CD8-positive, alpha-beta memory T cell (primary cell): ENCODE data around the gene SNTA1. TPM values are rescaled to one million over a fixed set of nuclear protein-coding genes. Genes with fewer than 3 reads are reported as not detected.

Source experiments
- CTCF ChIA-PET: fragments of 350-600 bp; sonication (Branson Sonifier 250); formaldehyde crosslinking; loops from one replicate; lab custom pipeline; 2021; ENCODE audit warnings: antibody characterized with exemption; lab: Charles Lee
- POLR2A ChIA-PET: fragments of 350-600 bp; sonication (Branson Sonifier 250); formaldehyde crosslinking; loops from one replicate; lab custom pipeline; 2021; ENCODE audit warnings: antibody characterized with exemption; lab: Charles Lee
- DNase-seq, 5 donors: peaks; one replicate each; pipeline versions ENCODE4 v3.0.0 to v3.0.0-alpha.2; 2020 to 2022; ENCODE audit warnings: mixed read lengths in 1 of 5
- H3K27ac ChIP-seq: one replicate; pipeline ENCODE4 v1.7.0; 2013; ENCODE audit warnings: low read depth, mild to moderate bottlenecking, low read length, moderate library complexity
- H3K27me3 ChIP-seq: 2 replicates; pipeline ENCODE4 v1.7.0; 2013; ENCODE audit warnings: low read length, mild to moderate bottlenecking; ENCODE audit not compliant: insufficient read depth, poor library complexity, severe bottlenecking
- H3K36me3 ChIP-seq: 2 replicates; pipeline ENCODE4 v1.7.0; 2013; ENCODE audit warnings: mild to moderate bottlenecking, low read length, moderate library complexity; ENCODE audit not compliant: insufficient read depth
- H3K4me1 ChIP-seq: 2 replicates; pipeline ENCODE4 v1.7.0; 2013; ENCODE audit warnings: mild to moderate bottlenecking, low read length, moderate library complexity; ENCODE audit not compliant: insufficient read depth
- H3K4me3 ChIP-seq: 2 replicates; pipeline ENCODE4 v1.7.0; 2013; ENCODE audit warnings: mild to moderate bottlenecking, low read length
- H3K9me3 ChIP-seq: 2 replicates; pipeline ENCODE4 v1.7.0; 2013; ENCODE audit warnings: mild to moderate bottlenecking, low read length
- H3K27ac Mint-ChIP-seq, 8 donors: one replicate each; pipeline ENCODE4 v1.8.0; 2020 to 2021; ENCODE audit warnings: mixed read lengths in 8 of 8, mild to moderate bottlenecking in 6 of 8, inconsistent platforms in 3 of 8, moderate library complexity in 3 of 8
- H3K27me3 Mint-ChIP-seq, 2 donors: one replicate each; pipeline ENCODE4 v1.8.0; 2020 to 2021; ENCODE audit warnings: mixed read lengths in 2 of 2, mild to moderate bottlenecking in 1 of 2, moderate library complexity in 1 of 2
- H3K36me3 Mint-ChIP-seq, 3 donors: one replicate each; pipeline ENCODE4 v1.8.0; 2020 to 2021; ENCODE audit warnings: mixed read lengths in 3 of 3, inconsistent platforms in 1 of 3, mild to moderate bottlenecking in 1 of 3
- H3K4me1 Mint-ChIP-seq, 3 donors: one replicate each; pipeline ENCODE4 v1.8.0; 2020 to 2021; ENCODE audit warnings: mixed read lengths in 3 of 3, inconsistent platforms in 1 of 3, mild to moderate bottlenecking in 1 of 3
- H3K4me3 Mint-ChIP-seq, 7 donors: one replicate each; pipeline ENCODE4 v1.8.0; 2020 to 2021; ENCODE audit warnings: mixed read lengths in 7 of 7, mild to moderate bottlenecking in 6 of 7, moderate library complexity in 4 of 7, inconsistent platforms in 2 of 7
- H3K9me3 Mint-ChIP-seq, 5 donors: one replicate each; pipeline ENCODE4 v1.8.0; 2020 to 2022; ENCODE audit warnings: mixed read lengths in 5 of 5, mild to moderate bottlenecking in 3 of 5, moderate library complexity in 2 of 5, inconsistent platforms in 1 of 5
- polyA plus RNA-seq: library from polyadenylated mRNA; unstranded; fragments of 300-500 nt; fragmentation: Illumina TruSeq; gene quantifications from one replicate; pipeline ENCODE4 v1.2.3, GENCODE V29; 2021
- total RNA-seq, 2 experiments: library from RNA; stranded (reverse); gene quantifications; one replicate each; pipeline ENCODE4 v1.2.3, GENCODE V29; 2021

SNTA1 gene
- total and polyA plus RNA-seq, 3 experiments from 2014 or later = 4.6 to 11.8 (median 5.6) TPM

DNA sequence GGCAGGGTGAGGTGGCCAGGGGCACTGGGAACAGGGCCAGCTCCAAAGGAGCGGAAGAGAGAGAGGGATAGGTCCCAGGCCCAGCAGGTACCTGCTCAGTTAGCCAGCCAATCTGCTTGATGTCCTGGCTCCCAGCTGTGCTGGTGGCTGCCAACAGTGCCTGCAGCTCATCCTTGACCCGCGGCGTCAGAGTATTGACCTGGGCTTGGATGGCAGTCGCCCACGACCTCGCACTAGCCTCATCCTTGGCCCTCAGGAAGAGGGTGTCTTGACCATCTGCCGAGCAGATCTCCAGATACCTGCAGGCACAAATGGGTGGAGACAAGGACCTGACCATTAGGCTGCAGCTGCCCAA, 31.1 kb downstream of the SNTA1 start:
- Mint-ChIP-seq H3K4me1 (peaks cover 0 to 9% (median 0%) of the 10 kb centered on the region in 3 donors), H3K4me3 (no peak overlapping the region), H3K27ac (peak overlapping the region in 1 of 8 donors; percentile 33), H3K27me3 (no peaks in the 10 kb centered on the region), H3K9me3 (no peaks in the 10 kb centered on the region), H3K36me3 (peaks cover 0 to 48% (median 4%) of the 10 kb centered on the region in 3 donors)
- H3K27me3 ChIP-seq = no peaks in the 10 kb centered on the region
- no peak for DNase-seq
- no peak overlapping the region for H3K27ac ChIP-seq
- H3K4me1 ChIP-seq = no peaks in the 10 kb centered on the region
- ChIA-PET POLR2A (no interaction called here), CTCF (no interaction called here)
- no peak overlapping the region for H3K4me3 ChIP-seq
- H3K36me3 ChIP-seq = peaks cover under 1% of the 10 kb centered on the region
- no peaks in the 10 kb centered on the region for H3K9me3 ChIP-seq

DNA sequence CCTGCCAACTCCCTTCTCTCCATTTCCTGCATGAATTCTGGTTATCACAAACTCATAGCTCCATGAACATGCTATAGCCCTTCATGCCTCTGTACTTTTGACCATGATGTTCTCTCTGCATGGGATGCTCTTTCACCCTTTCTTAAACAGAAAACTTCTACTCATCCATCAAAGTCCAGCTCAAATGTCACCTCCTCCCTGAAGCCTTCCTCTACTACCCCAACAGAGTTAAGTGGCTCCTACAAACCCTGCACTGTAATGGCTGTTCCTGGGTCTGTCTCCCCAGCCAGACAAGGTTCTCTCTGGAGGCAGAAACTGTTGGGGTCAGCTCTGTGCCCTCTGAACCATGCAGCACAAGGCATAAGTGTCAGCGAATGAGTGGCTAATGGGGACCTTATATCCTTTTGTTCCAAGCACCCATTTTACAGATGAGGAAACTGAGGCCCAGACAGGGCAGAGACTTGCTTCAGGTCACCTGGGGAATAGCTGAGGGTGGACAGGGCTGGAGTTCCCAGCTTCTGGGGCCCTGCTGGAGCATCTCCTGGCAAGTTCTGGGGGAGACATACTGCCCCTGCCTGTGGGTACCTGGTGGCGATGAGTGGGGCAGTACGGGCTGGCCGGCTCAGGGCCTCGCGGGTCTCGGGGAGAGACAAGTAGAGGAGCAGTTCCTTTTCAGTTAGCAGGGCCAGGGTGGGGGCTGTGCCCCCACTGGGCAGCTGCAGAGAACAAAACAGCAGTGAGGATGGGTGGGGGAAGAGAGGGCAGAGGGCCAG, 31.7 kb downstream of the SNTA1 start:
- H3K4me3 ChIP-seq = no peak overlapping the region
- Mint-ChIP-seq H3K4me3 (no peak overlapping the region), H3K36me3 (peaks cover 0 to 51% (median 9%) of the 10 kb centered on the region in 3 donors), H3K4me1 (peaks cover 0 to 12% (median 0%) of the 10 kb centered on the region in 3 donors), H3K27me3 (no peaks in the 10 kb centered on the region), H3K9me3 (no peaks in the 10 kb centered on the region), H3K27ac (peak overlapping the region in 3 of 8 donors; percentile 17 to 89 (median 51))
- no peaks in the 10 kb centered on the region for H3K4me1 ChIP-seq
- CTCF ChIA-PET = no interaction called here
- H3K27me3 ChIP-seq = no peaks in the 10 kb centered on the region
- POLR2A ChIA-PET = no interaction called here
- H3K9me3 ChIP-seq = no peaks in the 10 kb centered on the region
- DNase-seq = no peak
- H3K36me3 ChIP-seq = peaks cover 4% of the 10 kb centered on the region
- H3K27ac ChIP-seq = no peak overlapping the region

DNA sequence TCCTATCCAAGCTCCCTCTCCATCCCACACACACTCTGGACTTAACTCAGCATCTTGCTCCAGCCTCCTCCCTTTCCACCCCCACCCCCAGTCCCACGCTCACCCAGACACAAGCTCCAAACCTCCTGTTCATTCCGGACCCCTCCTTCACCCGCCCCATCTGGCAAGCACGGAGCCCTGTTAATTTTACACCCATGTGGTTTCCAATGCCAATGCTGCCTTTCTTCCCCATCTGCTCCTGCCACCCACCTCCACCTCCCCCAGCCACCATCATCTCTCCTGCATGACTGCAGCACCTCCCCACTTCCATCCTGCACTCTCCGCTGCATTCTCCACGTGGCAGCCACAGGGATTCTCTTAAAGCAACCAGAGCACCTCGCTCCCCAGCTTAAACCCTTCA, 32.3 kb downstream of the SNTA1 start:
- Histone ChIP-seq H3K27me3 (no peaks in the 10 kb centered on the region), H3K27ac (no peak overlapping the region), H3K4me3 (no peak overlapping the region), H3K36me3 (peaks cover 4% of the 10 kb centered on the region), H3K4me1 (no peaks in the 10 kb centered on the region), H3K9me3 (no peaks in the 10 kb centered on the region)
- ChIA-PET POLR2A (no interaction called here), CTCF (no interaction called here)
- Mint-ChIP-seq H3K36me3 (peaks cover 0 to 52% (median 9%) of the 10 kb centered on the region in 3 donors), H3K27ac (peak overlapping the region in 4 of 8 donors; percentile 17 to 51 (median 20)), H3K4me3 (no peak overlapping the region), H3K4me1 (peaks cover 0 to 12% (median 0%) of the 10 kb centered on the region in 3 donors), H3K9me3 (no peaks in the 10 kb centered on the region), H3K27me3 (no peaks in the 10 kb centered on the region)
- DNase-seq = no peak

DNA sequence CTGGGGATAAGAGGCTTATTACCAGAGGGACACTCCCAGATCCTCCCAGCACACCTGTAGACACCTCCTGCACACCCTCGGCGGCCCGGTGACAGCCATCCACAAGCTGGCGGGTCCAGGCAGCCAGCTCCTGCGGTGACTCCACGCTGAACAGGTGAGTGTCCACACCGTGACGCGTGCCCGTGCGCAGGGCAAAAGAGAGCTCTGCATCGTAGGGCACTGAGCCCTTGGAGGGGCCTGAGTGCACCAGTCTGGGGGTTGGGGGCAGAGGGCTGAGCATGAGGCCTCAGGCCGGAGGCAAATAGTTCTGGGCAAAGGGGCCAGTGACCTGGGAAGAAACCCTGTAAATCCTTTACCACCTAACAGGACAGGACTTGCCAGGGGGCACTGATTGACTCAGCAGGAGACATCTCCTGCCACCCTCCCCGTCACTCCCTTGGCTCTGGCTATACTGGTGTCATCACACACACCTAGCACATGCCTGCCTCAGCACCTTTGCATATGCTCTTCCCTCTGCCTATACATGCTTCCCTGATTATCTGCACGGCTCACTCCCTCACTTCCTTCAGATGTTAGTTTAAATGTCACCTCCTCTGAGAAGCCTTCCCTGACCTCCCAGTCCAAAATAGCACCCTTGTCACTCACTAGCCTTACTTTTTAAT, 33.4 kb downstream of the SNTA1 start:
- H3K9me3 Mint-ChIP-seq = no peaks in the 10 kb centered on the region
- DNase-seq = no peak
- H3K36me3 Mint-ChIP-seq = peaks cover 0 to 56% (median 9%) of the 10 kb centered on the region in 3 donors
- H3K4me1 Mint-ChIP-seq = peaks cover 0 to 12% (median 0%) of the 10 kb centered on the region in 3 donors
- Histone ChIP-seq H3K4me3 (no peak overlapping the region), H3K4me1 (no peaks in the 10 kb centered on the region), H3K27me3 (no peaks in the 10 kb centered on the region), H3K27ac (no peak overlapping the region), H3K36me3 (peaks cover 4% of the 10 kb centered on the region), H3K9me3 (no peaks in the 10 kb centered on the region)
- H3K27me3 Mint-ChIP-seq = no peaks in the 10 kb centered on the region
- ChIA-PET CTCF (no interaction called here), POLR2A (no interaction called here)
- peak overlapping the region in 4 of 8 donors; percentile 21 to 62 (median 24) for H3K27ac Mint-ChIP-seq
- H3K4me3 Mint-ChIP-seq = peak overlapping the region in 1 of 7 donors; percentile 30

DNA sequence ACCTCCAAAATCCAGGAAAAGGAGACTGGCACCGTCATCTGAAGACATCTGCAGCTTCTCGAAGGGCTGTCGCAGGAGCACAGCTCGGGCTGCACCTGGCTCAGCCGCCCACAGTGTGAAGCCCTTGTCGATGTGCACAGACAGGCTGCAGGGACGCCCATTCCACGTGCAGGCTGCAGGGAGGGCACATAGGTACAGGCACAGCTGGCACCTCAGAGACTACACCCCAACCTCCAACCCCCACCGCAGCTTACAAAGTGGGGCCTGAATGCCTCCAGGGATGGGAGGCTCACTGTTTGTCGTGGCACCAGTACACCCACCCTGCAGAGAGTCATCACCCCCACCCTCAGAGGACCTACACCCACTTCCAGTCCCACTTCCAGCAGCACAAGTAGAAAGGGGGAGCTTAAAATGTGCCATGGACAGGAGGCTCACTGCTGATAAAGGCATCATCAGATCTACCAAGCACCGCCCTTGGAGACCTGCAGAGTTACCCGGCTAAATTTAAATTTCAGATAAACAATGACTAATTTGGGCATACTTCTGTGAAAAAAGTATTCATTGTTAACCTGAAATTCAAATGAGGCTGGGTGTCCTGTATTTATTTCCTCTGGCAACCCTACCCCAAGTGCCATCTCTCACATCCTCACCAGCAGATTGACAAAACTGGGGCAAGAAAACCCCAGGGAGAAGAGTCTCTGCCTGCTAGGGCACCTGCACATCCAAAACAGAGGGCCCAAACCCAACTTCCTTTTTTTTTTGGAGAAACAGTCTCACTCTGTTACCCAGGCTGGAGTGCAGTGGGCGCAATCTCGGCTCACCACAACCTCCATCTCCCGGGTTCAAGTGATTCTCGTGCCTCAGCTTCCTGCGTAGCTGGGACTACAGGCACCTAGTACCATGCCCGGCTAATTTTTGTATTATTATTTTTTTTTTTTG, 34.6 kb downstream of the SNTA1 start:
- H3K4me3 ChIP-seq = no peak overlapping the region
- DNase-seq = peak in 1 of 5 donors; percentile 18
- H3K27ac ChIP-seq = no peak overlapping the region
- Mint-ChIP-seq H3K27ac (peak overlapping the region in 7 of 8 donors; percentile 23 to 88 (median 74)), H3K4me1 (peaks cover 4 to 14% (median 4%) of the 10 kb centered on the region in 3 donors), H3K9me3 (no peaks in the 10 kb centered on the region), H3K27me3 (no peaks in the 10 kb centered on the region), H3K4me3 (peak overlapping the region in 1 of 7 donors; percentile 15), H3K36me3 (peaks cover 0 to 56% (median 12%) of the 10 kb centered on the region in 3 donors)
- no peaks in the 10 kb centered on the region for H3K27me3 ChIP-seq
- H3K36me3 ChIP-seq = peaks cover 4% of the 10 kb centered on the region
- no peaks in the 10 kb centered on the region for H3K4me1 ChIP-seq
- H3K9me3 ChIP-seq = no peaks in the 10 kb centered on the region
- CTCF ChIA-PET = interaction anchor here (1.9 kb wide), 1 partner anchor 259 kb away, joined by 4 read pairs; no protein-coding TSS in a partner anchor
- POLR2A ChIA-PET = no interaction called here

DNA sequence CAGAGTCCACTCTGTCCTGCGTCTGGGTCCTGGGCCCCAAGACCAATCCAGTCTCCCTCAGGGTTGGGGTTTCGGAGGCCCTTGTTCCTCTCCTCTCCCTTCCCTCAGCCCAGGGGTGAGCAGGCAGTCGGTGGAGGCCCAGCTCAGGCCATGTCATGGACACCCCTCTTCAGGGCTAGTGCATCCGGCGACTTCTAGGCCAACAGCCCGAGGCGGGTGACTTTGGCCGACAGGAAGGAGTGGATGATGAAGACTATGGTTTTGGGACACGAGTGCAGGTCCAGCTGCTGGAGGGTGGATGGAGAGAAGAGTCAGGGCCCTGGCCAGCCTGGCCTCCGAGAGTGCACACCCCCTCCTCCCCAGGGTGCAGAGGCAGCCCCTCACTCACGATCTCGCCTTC, 35.2 kb downstream of the SNTA1 start:
- DNase-seq = no peak
- H3K27me3 ChIP-seq = no peaks in the 10 kb centered on the region
- Mint-ChIP-seq H3K4me3 (peak overlapping the region in 1 of 7 donors; percentile 15), H3K9me3 (no peaks in the 10 kb centered on the region), H3K4me1 (peaks cover 8 to 17% (median 10%) of the 10 kb centered on the region in 3 donors), H3K27ac (peak overlapping the region in 4 of 8 donors; percentile 47 to 88 (median 80)), H3K27me3 (no peaks in the 10 kb centered on the region), H3K36me3 (peaks cover 0 to 55% (median 12%) of the 10 kb centered on the region in 3 donors)
- no peak overlapping the region for H3K27ac ChIP-seq
- ChIA-PET POLR2A (no interaction called here), CTCF (interaction anchor here (1.9 kb wide), 1 partner anchor 260 kb away, joined by 4 read pairs; no protein-coding TSS in a partner anchor)
- peaks cover 4% of the 10 kb centered on the region for H3K36me3 ChIP-seq
- no peaks in the 10 kb centered on the region for H3K9me3 ChIP-seq
- no peak overlapping the region for H3K4me3 ChIP-seq
- H3K4me1 ChIP-seq = no peaks in the 10 kb centered on the region

DNA sequence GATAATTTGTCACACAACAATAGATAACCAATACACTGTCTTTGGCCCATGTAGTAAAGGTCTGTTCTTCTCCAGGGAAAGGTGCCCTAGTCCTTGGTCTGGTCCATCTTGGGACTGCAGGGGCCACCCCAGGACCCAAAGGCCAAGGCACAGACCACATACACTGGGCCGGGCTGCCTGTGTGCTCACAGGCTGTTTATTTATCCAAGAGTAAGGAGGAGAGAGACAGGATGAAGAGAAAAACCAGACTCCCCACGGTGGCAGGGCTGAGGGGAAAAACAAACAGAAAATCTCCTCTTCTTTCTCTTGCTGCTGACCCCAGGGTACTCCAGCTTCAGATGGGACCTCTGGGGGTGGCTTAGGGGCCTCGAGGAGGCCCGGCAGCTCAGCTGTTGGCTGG, 35.8 kb downstream of the SNTA1 start:
- Mint-ChIP-seq H3K4me3 (no peak overlapping the region), H3K4me1 (peaks cover 8 to 17% (median 10%) of the 10 kb centered on the region in 3 donors), H3K9me3 (no peaks in the 10 kb centered on the region), H3K36me3 (peaks cover 0 to 53% (median 12%) of the 10 kb centered on the region in 3 donors), H3K27me3 (no peaks in the 10 kb centered on the region), H3K27ac (peak overlapping the region in 5 of 8 donors; percentile 20 to 64 (median 47))
- Histone ChIP-seq H3K4me3 (no peak overlapping the region), H3K9me3 (no peaks in the 10 kb centered on the region), H3K36me3 (peaks cover 4% of the 10 kb centered on the region), H3K27ac (no peak overlapping the region), H3K4me1 (no peaks in the 10 kb centered on the region), H3K27me3 (no peaks in the 10 kb centered on the region)
- CTCF ChIA-PET = interaction anchor here (1.9 kb wide), 1 partner anchor 260 kb away, joined by 4 read pairs; no protein-coding TSS in a partner anchor
- no peak for DNase-seq
- POLR2A ChIA-PET = no interaction called here
